ENCODE results near the gene CD1D. TPM values are rescaled to one million over a fixed set of nuclear protein-coding genes. Genes with fewer than 3 reads are reported as not detected.
A peak's percentile ranks its signal among the peaks of the same experiment; 100 is the strongest.

Gene CD1D
- total RNA-seq = 1 to 10 TPM in 2 of 4 donors, under 1 TPM in 1, not detected in 1; 0.83 to 1.9 (median 1.7) TPM

DNA sequence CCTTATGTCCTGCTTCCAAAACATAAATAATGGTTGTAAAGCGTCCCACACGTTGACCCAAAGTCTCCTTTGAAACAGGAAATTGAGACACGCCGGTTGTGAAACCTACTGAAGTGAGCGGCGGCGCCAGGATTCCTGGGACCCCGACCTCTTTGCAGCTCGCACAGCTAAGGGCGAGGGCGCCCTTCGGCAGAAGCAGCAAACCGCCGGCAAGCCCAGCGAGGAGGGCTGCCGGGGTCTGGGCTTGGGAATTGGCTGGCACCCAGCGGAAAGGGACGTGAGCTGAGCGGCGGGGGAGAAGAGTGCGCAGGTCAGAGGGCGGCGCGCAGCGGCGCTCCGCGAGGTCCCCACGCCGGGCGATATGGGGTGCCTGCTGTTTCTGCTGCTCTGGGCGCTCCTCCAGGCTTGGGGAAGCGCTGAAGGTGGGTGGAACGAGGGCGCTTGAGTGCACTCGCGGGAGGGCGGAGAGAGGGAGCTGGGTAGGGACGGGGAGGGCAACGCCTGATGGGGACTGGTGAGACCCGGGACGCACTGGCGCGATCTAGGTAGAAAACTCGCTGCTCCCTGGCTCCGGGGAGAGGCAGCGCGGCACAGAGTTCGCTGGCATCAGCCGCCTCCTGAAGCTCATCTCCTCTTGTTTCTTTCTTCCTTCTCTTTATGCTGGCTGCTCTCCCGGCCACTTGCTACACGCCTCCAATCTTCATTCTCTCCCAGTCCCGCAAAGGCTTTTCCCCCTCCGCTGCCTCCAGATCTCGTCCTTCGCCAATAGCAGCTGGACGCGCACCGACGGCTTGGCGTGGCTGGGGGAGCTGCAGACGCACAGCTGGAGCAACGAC is at the start of gene CD1D:
Gene CD1D (plus strand): TSS at position 155 of the 836 bp plus-strand sequence. CDS start 207 bp downstream, at position 362.
- DNase-seq = no peak
- no peak for TF ChIP-seq POLR2A (IDR thresholded peaks at IDR 0.05)
- TF ChIP-seq, protein P1, sequence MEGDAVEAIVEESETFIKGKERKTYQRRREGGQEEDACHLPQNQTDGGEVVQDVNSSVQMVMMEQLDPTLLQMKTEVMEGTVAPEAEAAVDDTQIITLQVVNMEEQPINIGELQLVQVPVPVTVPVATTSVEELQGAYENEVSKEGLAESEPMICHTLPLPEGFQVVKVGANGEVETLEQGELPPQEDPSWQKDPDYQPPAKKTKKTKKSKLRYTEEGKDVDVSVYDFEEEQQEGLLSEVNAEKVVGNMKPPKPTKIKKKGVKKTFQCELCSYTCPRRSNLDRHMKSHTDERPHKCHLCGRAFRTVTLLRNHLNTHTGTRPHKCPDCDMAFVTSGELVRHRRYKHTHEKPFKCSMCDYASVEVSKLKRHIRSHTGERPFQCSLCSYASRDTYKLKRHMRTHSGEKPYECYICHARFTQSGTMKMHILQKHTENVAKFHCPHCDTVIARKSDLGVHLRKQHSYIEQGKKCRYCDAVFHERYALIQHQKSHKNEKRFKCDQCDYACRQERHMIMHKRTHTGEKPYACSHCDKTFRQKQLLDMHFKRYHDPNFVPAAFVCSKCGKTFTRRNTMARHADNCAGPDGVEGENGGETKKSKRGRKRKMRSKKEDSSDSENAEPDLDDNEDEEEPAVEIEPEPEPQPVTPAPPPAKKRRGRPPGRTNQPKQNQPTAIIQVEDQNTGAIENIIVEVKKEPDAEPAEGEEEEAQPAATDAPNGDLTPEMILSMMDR (IDR thresholded peaks at IDR 0.05) = no peak
- Histone ChIP-seq H3K27me3 (peaks cover 0 to 99% (median 6%) of the 10 kb centered on the region in 4 donors), H3K27ac (peak within 1 kb of the TSS in 2 of 4 donors; percentile 13 to 24), H3K4me3 (peak within 1 kb of the TSS; percentile 27 to 68 (median 50)), H3K36me3 (no peaks in the 10 kb centered on the region), H3K4me1 (peaks cover 10 to 35% (median 11%) of the 10 kb centered on the region in 3 donors), H3K9me3 (no peaks in the 10 kb centered on the region)
- 0 to 1% methylated on average over 26 to 27 of the region's 63 CpGs for WGBS, 2 donors
- intact Hi-C loops (cut with DNase I) = no loop called here

DNA sequence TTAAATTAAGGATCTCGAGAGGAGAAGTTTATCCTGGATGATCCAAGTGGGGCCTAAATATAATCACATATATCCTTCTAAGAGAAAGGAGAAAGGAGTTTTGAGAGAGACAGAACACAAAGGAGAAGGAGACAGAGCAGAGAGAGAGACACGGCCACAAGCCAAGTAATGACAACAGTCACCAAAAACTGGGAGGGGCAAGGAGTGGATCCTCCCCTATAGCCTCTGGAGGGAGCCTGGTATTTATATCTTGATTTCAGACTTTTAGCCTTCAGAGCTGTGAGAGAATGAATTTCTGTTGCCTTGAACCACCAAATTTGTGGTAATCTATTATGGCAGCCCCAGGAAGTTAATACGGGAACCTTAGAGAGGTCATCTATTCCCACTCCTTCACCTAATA is 49.5 kb upstream of the CD1D start:
- Histone ChIP-seq H3K36me3 (no peaks in the 10 kb centered on the region), H3K27me3 (no peaks in the 10 kb centered on the region), H3K4me3 (no peak overlapping the region), H3K9me3 (no peaks in the 10 kb centered on the region), H3K4me1 (no peaks in the 10 kb centered on the region), H3K27ac (no peak overlapping the region)
- TF ChIP-seq, protein P1 (IDR thresholded peaks at IDR 0.05) = no peak
- TF ChIP-seq POLR2A (IDR thresholded peaks at IDR 0.05) = no peak
- DNase-seq = no peak
- 74 to 90% methylated on average over 3 of the region's 3 CpGs for WGBS, 2 donors
- intact Hi-C loops (cut with DNase I) = no loop called here

DNA sequence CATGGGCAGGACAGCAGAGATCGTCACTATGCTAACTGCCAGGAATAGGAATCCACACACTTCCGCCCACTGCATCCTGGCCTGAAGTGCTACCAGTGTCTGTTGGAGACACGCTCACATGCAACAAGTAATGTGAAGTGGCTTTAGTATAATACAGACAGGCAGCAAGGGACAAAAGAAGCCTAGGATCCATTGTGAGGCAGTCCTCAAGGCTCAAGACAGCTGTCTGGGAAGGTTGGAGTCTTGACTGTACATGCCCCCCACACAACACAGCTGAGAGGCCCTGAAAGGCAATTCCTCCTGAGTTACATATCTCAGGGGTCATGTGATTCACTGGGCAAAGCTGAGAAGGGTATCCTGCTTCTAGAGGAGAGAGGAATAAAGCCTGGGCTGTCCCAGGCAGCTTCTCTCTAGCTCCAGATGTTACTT is 39.9 kb upstream of the CD1D start:
- H3K9me3 ChIP-seq = no peaks in the 10 kb centered on the region
- H3K4me1 ChIP-seq = peaks cover 0 to 10% (median 5%) of the 10 kb centered on the region in 3 donors
- no peak overlapping the region for H3K4me3 ChIP-seq
- intact Hi-C loops (cut with DNase I) = no loop called here
- 78 to 88% methylated on average over 3 of the region's 3 CpGs for WGBS, 2 donors
- H3K36me3 ChIP-seq = no peaks in the 10 kb centered on the region
- no peak overlapping the region for H3K27ac ChIP-seq
- peaks cover 0 to 6% (median 0%) of the 10 kb centered on the region in 4 donors for H3K27me3 ChIP-seq
- TF ChIP-seq, protein P1 (IDR thresholded peaks at IDR 0.05) = no peak
- TF ChIP-seq POLR2A (IDR thresholded peaks at IDR 0.05) = no peak
- no peak for DNase-seq

DNA sequence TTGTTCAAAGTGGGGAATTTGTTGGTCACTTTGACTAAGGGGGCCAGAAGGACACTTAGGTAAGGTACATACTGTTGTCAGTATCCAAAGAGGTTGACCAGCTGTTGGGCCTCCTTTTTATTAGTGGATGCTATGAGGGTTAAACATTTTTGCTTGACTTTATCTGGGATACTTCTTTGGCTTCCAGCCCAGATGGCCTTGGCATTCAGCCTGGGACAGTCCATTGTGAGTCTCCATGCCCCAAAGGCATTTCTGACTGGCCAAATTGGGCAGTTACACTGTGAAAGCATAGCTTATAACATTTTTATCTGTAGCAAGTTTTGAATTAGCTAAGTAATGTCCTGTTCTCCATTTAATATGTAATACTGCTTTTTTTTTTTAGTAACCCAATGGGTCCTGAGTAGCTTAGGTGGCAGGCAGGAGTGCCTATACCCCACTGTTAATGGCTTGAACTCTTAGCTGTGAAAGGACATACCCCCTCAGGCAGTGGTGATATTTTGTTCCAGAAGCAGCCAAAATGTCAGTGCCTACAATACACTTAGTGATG is 35.4 kb upstream of the CD1D start:
- Histone ChIP-seq H3K27ac (peak overlapping the region in 3 of 4 donors; percentile 24 to 53 (median 31)), H3K9me3 (no peaks in the 10 kb centered on the region), H3K4me1 (peaks cover 9 to 40% (median 10%) of the 10 kb centered on the region in 3 donors), H3K4me3 (no peak overlapping the region), H3K27me3 (no peaks in the 10 kb centered on the region), H3K36me3 (no peaks in the 10 kb centered on the region)
- TF ChIP-seq, protein P1 (IDR thresholded peaks at IDR 0.05) = no peak
- no peak for TF ChIP-seq POLR2A (IDR thresholded peaks at IDR 0.05)
- intact Hi-C loops (cut with DNase I) = no loop called here
- DNase-seq = no peak

DNA sequence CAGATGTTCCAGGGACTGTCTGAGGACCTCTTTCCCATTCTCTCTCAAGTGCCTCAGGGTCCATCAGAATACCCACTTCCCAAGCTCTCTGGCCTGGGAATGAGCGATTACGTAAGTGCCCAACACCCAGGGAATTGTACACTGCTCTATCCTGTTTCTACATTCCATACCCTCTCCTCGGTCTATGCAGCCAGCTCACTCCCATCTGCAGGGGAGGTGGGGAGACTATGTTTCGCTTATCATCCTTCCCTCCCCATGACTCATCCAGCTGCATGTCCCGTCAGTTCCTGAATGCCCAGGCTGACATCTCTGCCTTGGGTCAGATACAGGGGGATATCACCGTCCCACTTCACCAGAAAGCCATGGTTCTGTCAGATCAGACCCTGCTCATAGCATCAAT is 34.5 kb upstream of the CD1D start:
- no peaks in the 10 kb centered on the region for H3K27me3 ChIP-seq
- 52 to 62% methylated on average over 6 of the region's 6 CpGs for WGBS, 2 donors
- DNase-seq = no peak
- no peaks in the 10 kb centered on the region for H3K36me3 ChIP-seq
- peaks cover 10 to 43% (median 10%) of the 10 kb centered on the region in 3 donors for H3K4me1 ChIP-seq
- TF ChIP-seq, protein P1 (IDR thresholded peaks at IDR 0.05) = no peak
- TF ChIP-seq POLR2A (IDR thresholded peaks at IDR 0.05) = no peak
- no peak overlapping the region for H3K4me3 ChIP-seq
- intact Hi-C loops (cut with DNase I) = no loop called here
- H3K9me3 ChIP-seq = no peaks in the 10 kb centered on the region
- peak overlapping the region in 1 of 4 donors; percentile 31 for H3K27ac ChIP-seq

Measured in esophagus squamous epithelium (tissue), 5 donors.